H1 (cell line): ENCODE data around the gene DNAJB1.

ENCODE experiments used
- ATF3 ChIP-seq: IDR thresholded peaks from 2 replicates; pipeline ENCODE4 v1.6.1; 2011; ENCODE audit warnings: low read depth, mild to moderate bottlenecking, low read length; ENCODE audit not compliant: insufficient read depth
- CBX8 ChIP-seq: fragments of 300-800, 300-1000 bp; sonication (generic); IDR thresholded peaks from 2 replicates; pipeline ENCODE4 v1.7.1; 2016; ENCODE audit warnings: low read depth, low read length, borderline replicate concordance
- CTCF ChIP-seq, 3 experiments: IDR thresholded peaks; 1 replicate in 2 of 3; 2 replicates in 1 of 3; pipeline versions ENCODE4 v1.5.1 to v1.6.1; 2011; ENCODE audit warnings: low read length in 3 of 3, mild to moderate bottlenecking in 3 of 3, inconsistent platforms in 2 of 3, low read depth in 1 of 3, moderate library complexity in 1 of 3; ENCODE audit not compliant: insufficient read depth in 1 of 3; ENCODE audit errors: control extremely low read depth in 1 of 3
- POLR2A ChIP-seq, 2 experiments: IDR thresholded peaks; 1 replicate in 1 of 2; 2 replicates in 1 of 2; pipeline ENCODE4 v1.6.1; 2011; ENCODE audit warnings: low read depth in 2 of 2, low read length in 2 of 2, mild to moderate bottlenecking in 2 of 2; ENCODE audit errors: control extremely low read depth in 1 of 2
- SIX5 ChIP-seq: IDR thresholded peaks from 2 replicates; pipeline ENCODE4 v1.6.1; 2011; ENCODE audit warnings: mild to moderate bottlenecking, low read depth, low read length
- SP1 ChIP-seq: IDR thresholded peaks from 2 replicates; pipeline ENCODE4 v1.6.1; 2011; ENCODE audit warnings: low read depth, low read length
- SUZ12 ChIP-seq: fragments of 200-600 bp; sonication (generic); IDR thresholded peaks from 2 replicates; pipeline ENCODE4 v1.6.1; 2012; ENCODE audit warnings: mild to moderate bottlenecking, inconsistent platforms, low read length, moderate library complexity, mixed read lengths
- TAF1 ChIP-seq: IDR thresholded peaks from 2 replicates; pipeline ENCODE4 v1.6.1; 2011; ENCODE audit warnings: mild to moderate bottlenecking, low read depth, low read length

GRCh38 chr19:14516746-14517438 lies 1.3 kb downstream of the DNAJB1 start:
- TF ChIP-seq SUZ12 (no peak), TAF1 (no peak), CTCF (IDR thresholded peaks at IDR 0.05; ENCODE audit: control extremely low read depth in 1 of 3, insufficient read depth in 1 of 3, low read depth in 1 of 3, low read length in 3 of 3) (no peak), CBX8 (no peak), SP1 (no peak), POLR2A (IDR thresholded peaks at IDR 0.05; ENCODE audit: control extremely low read depth in 1 of 2, low read depth in 2 of 2, low read length in 2 of 2) (no peak), SIX5 (no peak), ATF3 (no peak)
